Breast epithelium (tissue), 3 donors: ENCODE measurements around the gene B3GALT6.

ENCODE experiments used
- CTCF ChIP-seq, 3 donors: fragments of 450-650 bp; IDR thresholded peaks; one replicate each; pipeline ENCODE4 v1.5.1; 2016 to 2017; ENCODE audit warnings: antibody characterized with exemption in 3 of 3, mild to moderate bottlenecking in 3 of 3, moderate library complexity in 3 of 3
- POLR2A ChIP-seq: fragments of 450-650 bp; IDR thresholded peaks from one replicate; pipeline ENCODE4 v1.6.1; 2016; ENCODE audit warnings: antibody characterized with exemption, mild to moderate bottlenecking, moderate library complexity
- POLR2AphosphoS5 ChIP-seq, 3 donors: sonication (generic); formaldehyde crosslinking; IDR thresholded peaks; one replicate each; pipeline ENCODE4 v1.6.1; 2017; ENCODE audit warnings: antibody characterized with exemption in 3 of 3

DNA sequence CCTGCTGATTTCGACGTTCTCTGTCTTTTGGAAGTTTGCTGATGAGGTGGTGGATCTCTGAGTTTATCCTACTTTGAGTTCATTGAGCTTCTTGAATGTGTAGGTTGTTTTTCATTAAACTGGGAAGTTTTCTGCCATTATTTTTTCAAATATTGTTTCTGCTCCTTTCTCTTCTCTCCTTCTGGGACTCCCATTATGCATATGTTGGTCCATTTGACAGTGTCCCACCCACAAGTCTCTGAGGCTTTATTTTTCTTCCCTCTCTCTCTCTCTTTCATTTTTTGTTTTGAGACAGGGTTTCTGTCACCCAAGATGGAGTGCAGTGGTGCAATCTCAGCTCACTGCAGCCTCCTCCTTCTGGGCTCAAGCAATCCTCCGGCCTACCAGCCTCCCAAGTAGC lies 37.3 kb upstream of the B3GALT6 start:
- TF ChIP-seq CTCF (IDR thresholded peaks at IDR 0.05) (no peak), POLR2A (no peak), POLR2AphosphoS5 (IDR thresholded peaks at IDR 0.05) (no peak)
